Gastroesophageal sphincter (tissue), 3 donors: ENCODE data around the gene MYO18A.

ENCODE experiments used
- EP300 ChIP-seq: sonication (generic); formaldehyde crosslinking; IDR thresholded peaks from one replicate; pipeline ENCODE4 v1.6.1; 2017; ENCODE audit warnings: antibody characterized with exemption, mild to moderate bottlenecking
- POLR2A ChIP-seq, 2 donors: fragments of 450-650 bp; IDR thresholded peaks; one replicate each; pipeline ENCODE4 v1.6.1; 2017; ENCODE audit warnings: antibody characterized with exemption in 2 of 2, mild to moderate bottlenecking in 2 of 2, moderate library complexity in 1 of 2
- POLR2AphosphoS5 ChIP-seq: sonication (generic); formaldehyde crosslinking; IDR thresholded peaks from one replicate; pipeline ENCODE4 v1.6.1; 2017; ENCODE audit warnings: antibody characterized with exemption
- TF ChIP-seq, protein P1 (sequence below), 4 experiments: fragments of 200-600 bp in 2 of 4; fragments of 450-650 bp in 2 of 4; sonication (generic) in 1 of 4; IDR thresholded peaks; one replicate each; pipeline ENCODE4 v1.5.1; 2017 to 2019; ENCODE audit warnings: antibody characterized with exemption in 4 of 4, mild to moderate bottlenecking in 2 of 4, moderate library complexity in 2 of 4

DNA sequence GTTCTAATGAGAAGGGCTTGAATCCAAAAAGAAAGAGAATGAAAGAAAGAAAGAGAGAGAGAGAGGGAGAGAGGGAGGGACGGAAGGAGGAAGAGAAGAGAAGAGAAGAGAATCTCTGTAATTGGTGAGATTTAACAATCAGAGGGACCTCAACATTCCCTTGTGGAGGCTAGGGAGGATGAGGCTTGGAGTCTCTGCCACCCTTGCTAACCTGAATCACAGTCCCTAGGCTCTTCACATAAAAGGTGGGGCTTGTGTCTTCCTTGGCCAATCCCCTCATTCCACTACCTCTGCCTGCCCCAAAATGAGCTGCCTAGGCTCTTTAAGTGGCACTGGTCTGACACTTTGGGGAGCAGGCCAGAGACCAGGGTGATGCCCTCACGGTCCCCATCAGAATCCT is 107.2 kb downstream of the MYO18A start:
- TF ChIP-seq POLR2A (IDR thresholded peaks at IDR 0.05) (no peak), POLR2AphosphoS5 (no peak), EP300 (no peak)
- TF ChIP-seq, protein P1, sequence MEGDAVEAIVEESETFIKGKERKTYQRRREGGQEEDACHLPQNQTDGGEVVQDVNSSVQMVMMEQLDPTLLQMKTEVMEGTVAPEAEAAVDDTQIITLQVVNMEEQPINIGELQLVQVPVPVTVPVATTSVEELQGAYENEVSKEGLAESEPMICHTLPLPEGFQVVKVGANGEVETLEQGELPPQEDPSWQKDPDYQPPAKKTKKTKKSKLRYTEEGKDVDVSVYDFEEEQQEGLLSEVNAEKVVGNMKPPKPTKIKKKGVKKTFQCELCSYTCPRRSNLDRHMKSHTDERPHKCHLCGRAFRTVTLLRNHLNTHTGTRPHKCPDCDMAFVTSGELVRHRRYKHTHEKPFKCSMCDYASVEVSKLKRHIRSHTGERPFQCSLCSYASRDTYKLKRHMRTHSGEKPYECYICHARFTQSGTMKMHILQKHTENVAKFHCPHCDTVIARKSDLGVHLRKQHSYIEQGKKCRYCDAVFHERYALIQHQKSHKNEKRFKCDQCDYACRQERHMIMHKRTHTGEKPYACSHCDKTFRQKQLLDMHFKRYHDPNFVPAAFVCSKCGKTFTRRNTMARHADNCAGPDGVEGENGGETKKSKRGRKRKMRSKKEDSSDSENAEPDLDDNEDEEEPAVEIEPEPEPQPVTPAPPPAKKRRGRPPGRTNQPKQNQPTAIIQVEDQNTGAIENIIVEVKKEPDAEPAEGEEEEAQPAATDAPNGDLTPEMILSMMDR (IDR thresholded peaks at IDR 0.05), result no peak
